Esophagus squamous epithelium (tissue), 5 donors: ENCODE results near the gene PARD3. TPM values are rescaled to one million over a fixed set of nuclear protein-coding genes. Genes with fewer than 3 reads are reported as not detected.
A peak's percentile ranks its signal among the peaks of the same experiment; 100 is the strongest.

Experiments
- DNase-seq: peaks from one replicate; lab custom pipeline; 2025; lab: John Stamatoyannopoulos, UW
- H3K27ac ChIP-seq, 4 donors: fragments of 200-600 bp; sonication (generic); one replicate each; pipeline ENCODE4 v1.5.1; 2016 to 2019; ENCODE audit warnings: mild to moderate bottlenecking in 1 of 4
- H3K27me3 ChIP-seq, 4 donors: fragments of 200-600 bp; sonication (generic); 1 replicate in 3 of 4; 2 replicates in 1 of 4; pipeline versions ENCODE4 v1.5.1 to v1.6.0; 2017 to 2021; ENCODE audit warnings: antibody characterized with exemption in 1 of 4
- H3K36me3 ChIP-seq, 3 donors: fragments of 200-600 bp; sonication (generic); one replicate each; pipeline ENCODE4 v1.5.1; 2016 to 2019
- H3K4me1 ChIP-seq, 3 donors: fragments of 200-600 bp; sonication (generic); one replicate each; pipeline ENCODE4 v1.5.1; 2017 to 2019
- H3K4me3 ChIP-seq, 4 donors: fragments of 200-600 bp; sonication (generic); 1 replicate in 3 of 4; 2 replicates in 1 of 4; pipeline ENCODE4 v1.5.1; 2016 to 2019; ENCODE audit warnings: mild to moderate bottlenecking in 2 of 4, moderate library complexity in 1 of 4
- H3K9me3 ChIP-seq, 3 donors: fragments of 200-600 bp; sonication (generic); one replicate each; pipeline ENCODE4 v1.5.1; 2016 to 2019
- CTCF ChIP-seq, 6 experiments: fragments of 450-650 bp in 4 of 6; fragments of 200-600 bp in 2 of 6; sonication (generic) in 2 of 6; IDR thresholded peaks; one replicate each; pipeline ENCODE4 v1.5.1; 2016 to 2019; ENCODE audit warnings: antibody characterized with exemption in 6 of 6, mild to moderate bottlenecking in 4 of 6, moderate library complexity in 4 of 6
- POLR2A ChIP-seq, 4 donors: fragments of 450-650 bp; IDR thresholded peaks; one replicate each; pipeline ENCODE4 v1.6.1; 2017; ENCODE audit warnings: antibody characterized with exemption in 4 of 4, mild to moderate bottlenecking in 4 of 4, moderate library complexity in 3 of 4
- WGBS, 2 donors: methylation state at CpG; one replicate each; pipeline ENCODE4 v1.1.5; 2018; 5-methylcytosine and 5-hydroxymethylcytosine counted together
- intact Hi-C: fragments of 100-400 bp; cut with DNase I; formaldehyde crosslinking; loops from one replicate; pipeline ENCODE4 v1.15.0; 2022
- total RNA-seq, 4 donors: library from RNA; depleted of rRNA; stranded (reverse); fragments of >200 nt; gene quantifications; one replicate each; pipeline ENCODE4 v1.1.0, GENCODE V29; 2016
- donor health status: DM: yes; HTN: yes; CAD: no.

PARD3 gene
- total RNA-seq, 4 donors from 2014 or later: 57.3 to 114 (median 81.7) TPM

DNA sequence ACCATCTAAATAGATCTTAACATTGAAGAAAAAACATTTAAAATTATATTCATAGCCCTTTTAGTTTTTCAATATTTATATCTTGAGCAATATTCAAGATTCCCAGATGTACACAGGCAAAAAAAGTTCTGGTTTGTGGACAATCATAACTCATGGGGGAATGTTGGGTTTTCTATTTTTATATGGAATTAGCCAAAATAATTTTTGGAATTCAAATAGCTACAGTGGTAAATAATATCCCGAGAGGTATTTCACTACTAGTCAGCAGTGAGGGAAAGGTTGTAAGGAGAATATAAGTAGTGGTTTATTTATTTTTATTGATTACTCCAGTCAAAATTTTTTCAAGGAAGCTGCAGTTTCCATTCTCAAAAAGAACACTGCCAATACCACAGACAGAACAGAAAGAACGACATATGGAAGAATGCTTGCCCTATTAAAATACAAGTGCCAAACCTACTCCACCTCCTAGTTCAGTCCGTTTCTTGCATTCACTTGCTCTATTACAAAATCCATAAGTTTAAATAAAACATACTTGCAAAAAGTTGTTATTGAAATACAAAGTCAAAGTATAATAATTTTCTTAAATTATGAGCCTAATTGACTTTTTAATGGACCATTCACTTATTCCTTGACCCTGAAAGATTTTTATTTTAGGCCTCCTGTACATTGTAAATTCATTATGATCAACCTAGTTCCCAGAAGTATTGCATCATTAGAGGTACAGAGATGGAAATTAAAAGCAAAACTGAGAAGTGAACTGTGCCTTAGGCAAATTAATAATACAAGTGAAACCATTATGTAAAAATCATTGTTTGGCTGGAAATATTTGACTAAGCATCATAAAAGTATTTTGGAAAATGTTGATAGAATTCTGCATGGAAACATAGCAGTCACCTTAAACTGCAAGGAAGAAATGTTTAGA lies 533.2 kb downstream of the PARD3 start:
- Histone ChIP-seq H3K27me3 (no peaks in the 10 kb centered on the region), H3K4me3 (no peak overlapping the region), H3K36me3 (peaks cover 0 to 10% (median 0%) of the 10 kb centered on the region in 3 donors), H3K27ac (no peak overlapping the region), H3K4me1 (peaks cover 0 to 32% (median 10%) of the 10 kb centered on the region in 3 donors), H3K9me3 (no peaks in the 10 kb centered on the region)
- TF ChIP-seq CTCF (IDR thresholded peaks at IDR 0.05): no peak
- TF ChIP-seq POLR2A (IDR thresholded peaks at IDR 0.05): no peak
- WGBS, 2 donors: 64 to 66% methylated on average over 3 of the region's 3 CpGs
- intact Hi-C loops: no loop called here
- DNase-seq: no peak

GRCh38 chr10:34280599-34281374 lies 534.3 kb downstream of the PARD3 start:
- intact Hi-C loops: no loop called here
- DNase-seq: no peak
- Histone ChIP-seq H3K9me3 (no peaks in the 10 kb centered on the region), H3K27me3 (no peaks in the 10 kb centered on the region), H3K27ac (peak overlapping the region; percentile 41 to 75 (median 52)), H3K4me1 (peaks cover 0 to 32% (median 10%) of the 10 kb centered on the region in 3 donors), H3K4me3 (no peak overlapping the region), H3K36me3 (peaks cover 0 to 10% (median 0%) of the 10 kb centered on the region in 3 donors)
- WGBS, 2 donors: 27 to 39% methylated on average over 11 of the region's 11 CpGs
- peak in 2 of 6 experiments; percentile 6 to 42 for TF ChIP-seq CTCF (IDR thresholded peaks at IDR 0.05)
- TF ChIP-seq POLR2A (IDR thresholded peaks at IDR 0.05): no peak

- Histone ChIP-seq H3K27me3 (no peaks in the 10 kb centered on the region), H3K4me3 (no peak overlapping the region), H3K36me3 (peaks cover 0 to 10% (median 0%) of the 10 kb centered on the region in 3 donors), H3K9me3 (no peaks in the 10 kb centered on the region), H3K27ac (no peak overlapping the region), H3K4me1 (peaks cover 0 to 11% (median 2%) of the 10 kb centered on the region in 3 donors)
- no peak for DNase-seq
- intact Hi-C loops: no loop called here
- WGBS, 2 donors: 79 to 80% methylated on average over 2 of the region's 2 CpGs
- no peak for TF ChIP-seq CTCF (IDR thresholded peaks at IDR 0.05)
- TF ChIP-seq POLR2A (IDR thresholded peaks at IDR 0.05): no peak
Observed at GRCh38 chr10:34275626-34276130, 539.4 kb downstream of the PARD3 start.

DNA sequence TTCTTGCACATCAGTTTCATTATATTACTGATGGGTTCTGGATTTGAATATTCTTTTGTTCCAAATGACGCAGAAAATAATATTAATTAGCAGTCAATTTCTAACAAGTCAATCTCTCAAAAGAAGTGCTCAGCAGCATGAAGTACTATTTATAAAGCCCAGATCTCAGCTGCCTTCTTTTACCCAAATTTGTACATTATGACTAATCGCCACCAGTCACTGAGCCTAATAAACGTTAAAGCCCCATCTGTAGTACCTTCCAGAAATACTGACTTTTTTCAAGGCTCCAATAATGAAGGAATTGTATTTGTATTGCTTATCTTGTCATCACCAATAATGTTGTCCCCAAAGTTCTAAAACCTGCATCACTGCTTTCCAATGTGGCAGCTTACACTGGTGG lies 540.2 kb downstream of the PARD3 start:
- intact Hi-C loops: no loop called here
- 80 to 88% methylated on average over 3 of the region's 3 CpGs for WGBS, 2 donors
- TF ChIP-seq POLR2A (IDR thresholded peaks at IDR 0.05): no peak
- no peak for TF ChIP-seq CTCF (IDR thresholded peaks at IDR 0.05)
- no peaks in the 10 kb centered on the region for H3K9me3 ChIP-seq
- no peak overlapping the region for H3K4me3 ChIP-seq
- peaks cover 0 to 4% (median 0%) of the 10 kb centered on the region in 3 donors for H3K4me1 ChIP-seq
- H3K27ac ChIP-seq: no peak overlapping the region
- peaks cover 0 to 10% (median 0%) of the 10 kb centered on the region in 3 donors for H3K36me3 ChIP-seq
- no peak for DNase-seq
- no peaks in the 10 kb centered on the region for H3K27me3 ChIP-seq
